Measurements from ENCODE around the gene VPS37D. TPM values are rescaled to one million over a fixed set of nuclear protein-coding genes. Genes with fewer than 3 reads are reported as not detected.

Gene VPS37D
- polyA plus RNA-seq, 3 donors: not detected

DNA sequence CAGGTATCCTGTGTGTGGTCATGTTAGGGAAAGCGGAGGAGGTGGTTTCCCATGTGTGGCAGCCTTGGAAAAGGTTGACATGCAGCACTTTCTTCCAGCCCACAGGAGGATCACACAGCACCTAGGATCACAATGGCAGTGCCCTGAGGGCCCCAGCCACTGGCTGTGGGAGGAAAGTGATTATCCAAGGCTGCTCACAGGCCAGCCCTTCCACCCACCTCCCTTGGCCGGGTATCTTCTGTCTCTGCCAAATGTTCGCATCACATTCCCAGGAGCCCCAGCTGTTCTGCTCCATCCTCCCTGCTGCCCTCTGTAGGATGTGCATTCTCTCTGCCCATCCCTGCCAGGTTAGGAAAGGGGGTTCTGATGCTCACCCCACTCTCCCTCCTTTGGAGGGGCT is 40.8 kb upstream of the VPS37D start:
- TF ChIP-seq, protein P1, sequence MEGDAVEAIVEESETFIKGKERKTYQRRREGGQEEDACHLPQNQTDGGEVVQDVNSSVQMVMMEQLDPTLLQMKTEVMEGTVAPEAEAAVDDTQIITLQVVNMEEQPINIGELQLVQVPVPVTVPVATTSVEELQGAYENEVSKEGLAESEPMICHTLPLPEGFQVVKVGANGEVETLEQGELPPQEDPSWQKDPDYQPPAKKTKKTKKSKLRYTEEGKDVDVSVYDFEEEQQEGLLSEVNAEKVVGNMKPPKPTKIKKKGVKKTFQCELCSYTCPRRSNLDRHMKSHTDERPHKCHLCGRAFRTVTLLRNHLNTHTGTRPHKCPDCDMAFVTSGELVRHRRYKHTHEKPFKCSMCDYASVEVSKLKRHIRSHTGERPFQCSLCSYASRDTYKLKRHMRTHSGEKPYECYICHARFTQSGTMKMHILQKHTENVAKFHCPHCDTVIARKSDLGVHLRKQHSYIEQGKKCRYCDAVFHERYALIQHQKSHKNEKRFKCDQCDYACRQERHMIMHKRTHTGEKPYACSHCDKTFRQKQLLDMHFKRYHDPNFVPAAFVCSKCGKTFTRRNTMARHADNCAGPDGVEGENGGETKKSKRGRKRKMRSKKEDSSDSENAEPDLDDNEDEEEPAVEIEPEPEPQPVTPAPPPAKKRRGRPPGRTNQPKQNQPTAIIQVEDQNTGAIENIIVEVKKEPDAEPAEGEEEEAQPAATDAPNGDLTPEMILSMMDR (IDR thresholded peaks at IDR 0.05): no peak
- H3K27me3 Mint-ChIP-seq (ENCODE audit: low read depth in 3 of 3): peaks cover 68 to 90% (median 89%) of the 10 kb centered on the region in 3 donors
- peaks cover 38 to 69% of the 10 kb centered on the region in 2 donors for H3K27me3 ChIP-seq (ENCODE audit: control insufficient read depth in 2 of 2, insufficient read depth in 2 of 2, low read length in 2 of 2)

DNA sequence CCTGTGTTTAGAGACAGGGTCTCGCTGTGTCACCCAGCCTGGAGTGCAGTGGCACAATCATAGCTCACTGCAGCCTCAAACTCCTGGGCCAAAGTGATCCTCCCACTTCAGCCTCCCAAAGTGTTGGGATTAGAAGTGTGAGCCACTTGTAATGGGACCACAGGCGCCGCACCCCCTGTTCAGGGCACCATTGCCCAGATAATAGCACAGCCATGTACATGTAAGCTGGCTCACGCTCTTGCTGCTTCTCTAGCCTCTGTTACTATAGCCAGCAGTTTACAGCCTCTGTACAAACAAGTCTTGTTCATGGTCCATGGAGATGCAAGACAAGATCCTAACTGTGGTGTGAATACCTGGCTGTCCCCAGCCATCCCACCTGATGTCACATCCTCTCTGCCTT is 39.1 kb upstream of the VPS37D start:
- H3K36me3 ChIP-seq (replicated peaks in 1 of 2; ENCODE audit: control insufficient read depth in 1 of 2, insufficient read depth in 2 of 2, low read length in 2 of 2): no peaks in the 10 kb centered on the region
- H3K79me2 ChIP-seq (ENCODE audit: insufficient read depth, low read length): no peaks in the 10 kb centered on the region
- peaks cover 7 to 10% of the 10 kb centered on the region in 2 donors for H3K4me1 ChIP-seq (ENCODE audit: control insufficient read depth in 1 of 2, insufficient read depth in 2 of 2, low read length in 2 of 2)
- H3K4me3 Mint-ChIP-seq: peak overlapping the region in 1 of 2 donors; percentile 65
- intact Hi-C loops (cut with micrococcal nuclease): loop anchor here in 1 of 2 donors (5.0 kb wide), 1 partner anchor 34 kb away; no protein-coding TSS in a partner anchor
- peaks cover 3% of the 10 kb centered on the region for H3K4me1 Mint-ChIP-seq
- no peak for DNase-seq
- no peaks in the 10 kb centered on the region for H3K36me3 Mint-ChIP-seq
- WGBS (ENCODE audit: insufficient coverage): 78% methylated on average over 2 of the region's 4 CpGs
- no peaks in the 10 kb centered on the region for H4K20me1 ChIP-seq (ENCODE audit: insufficient read depth, low read length)
- peaks cover 60 to 89% (median 80%) of the 10 kb centered on the region in 3 donors for H3K27me3 Mint-ChIP-seq (ENCODE audit: low read depth in 3 of 3)
- H3K9me3 Mint-ChIP-seq: peaks cover 0 to 12% (median 8%) of the 10 kb centered on the region in 7 donors
- H3K27ac Mint-ChIP-seq: no peak overlapping the region
- H3K27ac ChIP-seq (ENCODE audit: low read depth in 1 of 2, low read length in 2 of 2): no peak overlapping the region
- H3K27me3 ChIP-seq (ENCODE audit: control insufficient read depth in 2 of 2, insufficient read depth in 2 of 2, low read length in 2 of 2): peaks cover 26 to 56% of the 10 kb centered on the region in 2 donors
- TF ChIP-seq, protein P1 (IDR thresholded peaks at IDR 0.05): no peak
- H3K4me3 ChIP-seq (replicated peaks in 1 of 3; ENCODE audit: low read depth in 2 of 3, low read length in 3 of 3): no peak overlapping the region
- H3K9me3 ChIP-seq (replicated peaks in 1 of 2; ENCODE audit: control insufficient read depth in 1 of 2, insufficient read depth in 1 of 2, low read length in 2 of 2): peaks cover 2 to 7% of the 10 kb centered on the region in 2 donors
- no peak overlapping the region for H3K9ac ChIP-seq (ENCODE audit: insufficient read depth, low read length, poor library complexity, severe bottlenecking)
- no peak overlapping the region for H3K4me2 ChIP-seq (replicated peaks; ENCODE audit: extremely low read depth, low read length, poor library complexity, severe bottlenecking)
- H2AFZ ChIP-seq (ENCODE audit: insufficient read depth, low read depth, low read length, poor library complexity, severe bottlenecking): no peak overlapping the region

More for the DNA sequence above, 40.8 kb upstream of the VPS37D start:
- Histone ChIP-seq H3K79me2 (ENCODE audit: insufficient read depth, low read length) (no peaks in the 10 kb centered on the region), H4K20me1 (ENCODE audit: insufficient read depth, low read length) (no peaks in the 10 kb centered on the region), H3K9me3 (replicated peaks in 1 of 2; ENCODE audit: control insufficient read depth in 1 of 2, insufficient read depth in 1 of 2, low read length in 2 of 2) (peaks cover 2 to 15% of the 10 kb centered on the region in 2 donors), H3K27ac (ENCODE audit: low read depth in 1 of 2, low read length in 2 of 2) (no peak overlapping the region), H3K9ac (ENCODE audit: insufficient read depth, low read length, poor library complexity, severe bottlenecking) (no peak overlapping the region), H3K4me1 (ENCODE audit: control insufficient read depth in 1 of 2, insufficient read depth in 2 of 2, low read length in 2 of 2) (peaks cover 16 to 17% of the 10 kb centered on the region in 2 donors), H3K4me2 (replicated peaks; ENCODE audit: extremely low read depth, low read length, poor library complexity, severe bottlenecking) (no peak overlapping the region), H3K4me3 (replicated peaks in 1 of 3; ENCODE audit: low read depth in 2 of 3, low read length in 3 of 3) (no peak overlapping the region), H3K36me3 (replicated peaks in 1 of 2; ENCODE audit: control insufficient read depth in 1 of 2, insufficient read depth in 2 of 2, low read length in 2 of 2) (no peaks in the 10 kb centered on the region), H2AFZ (ENCODE audit: insufficient read depth, low read depth, low read length, poor library complexity, severe bottlenecking) (no peak overlapping the region)
- intact Hi-C loops (cut with micrococcal nuclease): loop anchor here in 1 of 2 donors (5.0 kb wide), 1 partner anchor 35 kb away; no protein-coding TSS in a partner anchor
- Mint-ChIP-seq H3K9me3 (peaks cover 0 to 16% (median 8%) of the 10 kb centered on the region in 7 donors), H3K4me3 (peak overlapping the region in 1 of 2 donors; percentile 30), H3K36me3 (no peaks in the 10 kb centered on the region), H3K4me1 (peaks cover 10% of the 10 kb centered on the region), H3K27ac (no peak overlapping the region)
- DNase-seq: no peak
- WGBS (ENCODE audit: insufficient coverage): no CpG with 5 or more reads among the region's 3 CpGs

All from CD14-positive monocyte (primary cell).